Activated T-helper 1 cell treated with anti-CD3 and anti-CD28 coated beads, Interleukin-12 subunit alpha, Interleukin-12 subunit beta, Interleukin-2, Interleukin-4 antibody, amounts not matched to agents 30 ng/mL and 10 ng/mL and 1 ng/mL, durations not matched to agents 14 hours and 24 hours and 36 hours (primary cell): ENCODE results near the gene A1BG. TPM values are rescaled to one million over a fixed set of nuclear protein-coding genes. Genes with fewer than 3 reads are reported as not detected.
"Not testable (repeated sequence)": the region's sequence is repeated elsewhere in the genome, so short reads cannot be mapped to it uniquely, and the experiment has no call there.

Source experiments
- DNase-seq: peaks from one replicate; pipeline ENCODE4 v3.0.0; 2021; ENCODE audit warnings: low spot score
- H3K27ac Mint-ChIP-seq: one replicate; pipeline ENCODE4 v1.8.0; 2021; ENCODE audit warnings: mild to moderate bottlenecking, mixed read lengths
- H3K27me3 Mint-ChIP-seq: one replicate; pipeline ENCODE4 v1.8.0; 2022; ENCODE audit warnings: mild to moderate bottlenecking, moderate library complexity, mixed read lengths; ENCODE audit not compliant: insufficient read depth
- H3K36me3 Mint-ChIP-seq: one replicate; pipeline ENCODE4 v1.8.0; 2021; ENCODE audit warnings: low read depth, mixed read lengths
- H3K4me1 Mint-ChIP-seq: one replicate; pipeline ENCODE4 v1.8.0; 2021; ENCODE audit warnings: low read depth, mixed read lengths
- H3K4me3 Mint-ChIP-seq: one replicate; pipeline ENCODE4 v1.8.0; 2021; ENCODE audit warnings: mild to moderate bottlenecking, moderate library complexity, mixed read lengths
- H3K9me3 Mint-ChIP-seq: one replicate; pipeline ENCODE4 v1.8.0; 2021; ENCODE audit warnings: mixed read lengths
- intact Hi-C: fragments of 100-400 bp; cut with micrococcal nuclease; formaldehyde crosslinking; loops from one replicate; pipeline ENCODE4 v1.15.1; 2024
- total RNA-seq: library from RNA; stranded (reverse); gene quantifications from 2 replicates; pipeline ENCODE4 v1.2.3, GENCODE V29; 2022

The A1BG gene
- total RNA-seq, 1 donor from 2014 or later, result 7.1 TPM

DNA sequence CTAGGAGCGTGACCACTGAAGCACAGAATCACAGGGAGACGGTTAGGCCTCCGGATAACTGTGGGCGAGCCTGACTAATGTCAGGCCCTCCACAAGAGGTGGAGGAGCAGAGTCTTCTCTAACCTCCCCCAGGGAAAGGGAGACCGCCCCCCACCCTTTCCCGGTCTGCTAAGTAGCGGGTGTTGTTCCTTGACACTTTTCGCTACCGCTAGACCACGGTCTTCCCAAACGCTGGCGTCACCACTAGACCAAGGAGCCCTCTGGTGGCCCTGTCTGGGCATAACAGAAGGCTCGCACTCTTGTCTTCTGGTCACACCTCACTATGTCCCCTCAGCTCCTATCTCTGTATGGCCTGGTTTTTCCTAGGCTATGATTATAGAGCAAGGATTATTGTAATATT is 42.6 kb downstream of the A1BG start:
- H3K4me1 Mint-ChIP-seq, result peaks cover 31% of the 10 kb centered on the region
- peaks cover 86% of the 10 kb centered on the region for H3K36me3 Mint-ChIP-seq
- H3K27me3 Mint-ChIP-seq, H3K4me3 Mint-ChIP-seq, H3K9me3 Mint-ChIP-seq, intact Hi-C loops, H3K27ac Mint-ChIP-seq, DNase-seq: not testable (repeated sequence)

DNA sequence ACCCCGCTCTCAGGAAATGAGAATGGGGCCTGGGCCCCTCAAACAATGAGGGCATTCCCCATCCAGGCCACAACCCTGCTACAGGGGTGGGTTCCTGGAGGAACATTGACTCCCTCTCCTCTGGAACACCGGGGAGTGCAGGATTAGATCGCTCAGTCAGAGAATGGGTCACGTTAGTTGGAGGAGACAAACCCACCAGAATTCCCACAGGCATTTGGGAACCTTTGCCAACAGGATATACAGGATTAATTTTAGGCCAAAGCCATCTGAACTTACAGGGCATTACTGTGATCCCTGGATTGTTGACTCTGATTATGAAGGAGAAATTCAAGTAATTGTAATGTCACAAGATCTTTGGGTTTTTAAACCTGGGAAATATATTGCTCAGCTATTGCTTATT is 45.6 kb downstream of the A1BG start:
- H3K27me3 Mint-ChIP-seq, result no peaks in the 10 kb centered on the region
- no peak for DNase-seq
- intact Hi-C loops, result loop anchor here (10.0 kb wide), 2 partner anchors 303 to 1023 kb away; partner anchors contain the start of genes ZNF460 and ZNF606
- H3K4me3 Mint-ChIP-seq, result no peak overlapping the region
- peaks cover 70% of the 10 kb centered on the region for H3K36me3 Mint-ChIP-seq
- peaks cover 4% of the 10 kb centered on the region for H3K9me3 Mint-ChIP-seq
- H3K27ac Mint-ChIP-seq, result no peak overlapping the region
- peaks cover 43% of the 10 kb centered on the region for H3K4me1 Mint-ChIP-seq

DNA sequence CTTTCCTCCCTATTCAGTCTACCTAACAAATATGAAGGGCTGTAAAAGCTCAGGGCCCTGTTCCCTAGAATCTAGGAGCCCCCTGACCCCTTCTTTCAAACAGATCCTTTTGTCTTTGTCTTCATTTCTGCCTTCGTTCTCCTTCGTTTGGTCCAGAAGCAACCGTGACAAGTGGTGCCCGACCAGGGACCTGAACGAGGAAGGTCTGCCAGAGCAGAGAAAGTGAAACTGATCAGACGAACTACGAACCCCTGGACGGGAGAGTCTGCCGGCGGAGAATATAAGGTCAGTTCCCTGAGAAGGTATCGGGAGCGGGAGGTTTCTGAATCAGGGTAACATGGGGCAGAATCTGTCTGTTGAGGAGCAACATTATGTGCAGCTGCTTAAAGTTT is 47.4 kb downstream of the A1BG start:
- Mint-ChIP-seq H3K27me3 (no peaks in the 10 kb centered on the region), H3K4me1 (peaks cover 43% of the 10 kb centered on the region), H3K4me3 (peak overlapping the region; percentile 97), H3K9me3 (peaks cover 8% of the 10 kb centered on the region), H3K36me3 (peaks cover 63% of the 10 kb centered on the region), H3K27ac (peak overlapping the region; percentile 96)
- no peak for DNase-seq
- intact Hi-C loops, result loop anchor here (1.0 to 10.0 kb wide), 19 partner anchors 20 to 1021 kb away; partner anchors contain the start of genes RPS5, ZBTB45, ZNF132 and ZNF274

DNA sequence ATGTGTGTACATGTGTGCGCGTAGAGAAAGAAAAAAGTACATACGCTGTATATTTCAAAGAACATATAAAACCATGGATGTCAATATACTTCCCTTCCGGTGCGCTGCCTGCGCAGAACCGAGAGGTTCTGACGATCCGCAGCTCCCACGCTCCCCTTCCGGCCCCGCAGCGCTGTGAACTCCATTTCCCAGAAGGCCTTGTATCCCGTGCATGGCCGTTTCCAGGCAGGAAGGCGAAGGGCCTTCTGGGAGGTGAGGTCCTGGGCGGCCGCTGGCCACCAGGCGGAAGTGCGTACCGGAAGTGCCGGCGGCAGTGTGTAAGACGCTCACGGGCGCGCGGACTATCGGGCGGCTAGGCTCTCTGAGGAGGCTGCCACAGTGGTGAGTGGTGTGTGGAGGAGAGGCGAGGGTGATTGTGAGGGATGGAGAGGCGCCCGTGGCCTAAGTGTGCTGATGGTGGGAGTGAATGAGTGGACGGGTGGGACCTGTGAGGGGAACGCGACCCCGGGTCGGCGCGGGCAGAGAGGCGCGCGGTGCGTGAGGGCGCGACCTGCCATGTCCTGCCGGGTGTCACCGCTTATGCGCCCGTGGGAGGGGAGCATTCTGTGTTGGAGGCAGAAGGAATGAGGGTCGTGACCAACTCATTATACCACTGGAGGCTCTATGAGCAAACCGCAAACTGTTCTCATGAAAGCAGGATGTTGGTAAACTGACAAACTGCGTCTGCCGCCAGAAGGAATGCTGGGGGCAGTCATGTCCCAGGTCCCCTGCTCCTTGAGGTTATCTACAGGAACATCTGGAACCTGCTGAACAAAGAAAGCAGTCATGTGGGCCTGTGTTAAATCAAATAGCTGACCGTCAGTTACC is 48.0 kb downstream of the A1BG start, which contains the start of gene ERVK3-1:
Gene ERVK3-1, plus strand, starts transcription at position 313 of the 867 bp plus-strand sequence. CDS start 6,792 bp downstream, outside the sequence.
- peaks cover 62% of the 10 kb centered on the region for H3K36me3 Mint-ChIP-seq
- H3K27me3 Mint-ChIP-seq, result no peaks in the 10 kb centered on the region
- H3K27ac Mint-ChIP-seq, result peak within 1 kb of the TSS; percentile 96
- peaks cover 11% of the 10 kb centered on the region for H3K9me3 Mint-ChIP-seq
- H3K4me1 Mint-ChIP-seq, result peaks cover 43% of the 10 kb centered on the region
- peak; percentile 95 for DNase-seq
- peak within 1 kb of the TSS; percentile 97 for H3K4me3 Mint-ChIP-seq
- intact Hi-C loops, result loop anchor here (1.0 to 10.0 kb wide), 19 partner anchors 21 to 1020 kb away; partner anchors contain the start of genes RPS5, ZBTB45, ZNF132 and ZNF274

DNA sequence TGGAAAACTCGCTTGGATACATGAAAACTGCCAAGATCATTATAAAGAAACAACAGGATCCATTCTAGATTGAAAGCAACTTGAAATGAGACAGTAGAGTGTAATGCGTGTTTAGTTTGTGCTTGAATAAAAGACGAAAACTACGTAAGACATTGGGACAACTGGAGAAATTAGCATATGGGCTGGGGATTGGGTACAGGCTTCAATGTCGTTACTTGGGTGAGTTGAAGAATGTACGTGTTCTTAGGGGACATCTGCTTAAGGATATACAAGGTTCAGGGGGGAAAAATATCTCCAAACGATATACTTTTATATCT is 48.6 kb downstream of the A1BG start:
- Mint-ChIP-seq H3K36me3 (peaks cover 62% of the 10 kb centered on the region), H3K27me3 (no peaks in the 10 kb centered on the region), H3K9me3 (peaks cover 17% of the 10 kb centered on the region), H3K4me3 (peak overlapping the region; percentile 97), H3K27ac (peak overlapping the region; percentile 96), H3K4me1 (peaks cover 43% of the 10 kb centered on the region)
- no peak for DNase-seq
- intact Hi-C loops, result loop anchor here (1.0 to 10.0 kb wide), 19 partner anchors 22 to 1020 kb away; partner anchors contain the start of genes RPS5, ZBTB45, ZNF132 and ZNF274

DNA sequence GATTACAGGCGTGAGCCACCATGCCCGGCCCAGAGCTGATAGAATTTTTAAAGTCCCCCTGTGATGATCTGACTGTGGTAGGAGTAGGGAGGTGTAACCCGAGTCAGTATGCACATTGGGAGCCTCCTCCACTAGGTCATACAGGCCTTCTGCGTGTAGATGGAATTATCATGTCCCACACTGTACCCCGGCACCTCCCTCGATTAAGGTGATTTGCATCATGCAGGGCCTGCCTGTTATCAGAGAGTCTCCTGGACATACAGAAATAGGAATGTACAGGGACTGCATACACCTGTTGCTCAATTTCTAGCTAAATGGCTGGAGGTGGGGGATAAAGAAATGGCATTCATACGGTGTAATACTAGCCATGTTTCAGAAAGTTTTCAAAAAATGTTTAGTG is 49.0 kb downstream of the A1BG start:
- DNase-seq, result no peak
- Mint-ChIP-seq H3K9me3 (peaks cover 18% of the 10 kb centered on the region), H3K4me3 (peak overlapping the region; percentile 97), H3K36me3 (peaks cover 60% of the 10 kb centered on the region), H3K27ac (peak overlapping the region; percentile 96), H3K27me3 (no peaks in the 10 kb centered on the region), H3K4me1 (peaks cover 40% of the 10 kb centered on the region)
- intact Hi-C loops, result loop anchor here (2.0 to 10.0 kb wide), 3 partner anchors 163 to 1019 kb away; partner anchors contain the start of genes ZNF324, ZNF460 and ZNF606

DNA sequence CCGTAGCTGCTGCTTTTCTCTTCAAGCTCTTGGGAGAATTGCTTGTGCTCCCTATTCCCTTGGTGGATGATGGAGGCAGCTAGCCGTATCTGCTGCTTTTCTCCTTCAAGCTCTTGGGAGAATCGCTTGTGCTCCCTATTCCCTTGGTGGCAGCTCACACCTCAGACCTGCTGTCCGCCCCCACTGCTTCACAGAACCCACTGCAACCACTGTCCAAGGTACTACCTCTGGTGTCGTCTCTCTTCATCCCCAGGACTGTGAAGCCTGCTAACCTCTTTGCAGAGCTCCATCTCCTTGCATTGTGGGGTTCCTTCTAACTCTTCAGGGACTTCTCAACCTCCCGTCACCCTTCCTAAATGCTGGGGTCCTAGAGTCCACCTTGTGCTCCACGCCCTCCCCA is 52.7 kb downstream of the A1BG start:
- Mint-ChIP-seq H3K4me3 (no peak overlapping the region), H3K9me3 (peaks cover 25% of the 10 kb centered on the region), H3K36me3 (peaks cover 51% of the 10 kb centered on the region), H3K27ac (no peak overlapping the region), H3K27me3 (no peaks in the 10 kb centered on the region), H3K4me1 (peaks cover 12% of the 10 kb centered on the region)
- DNase-seq, result no peak
- intact Hi-C loops, result loop anchor here (10.0 kb wide), 2 partner anchors 296 to 1016 kb away; partner anchors contain the start of genes ZNF460 and ZNF606

DNA sequence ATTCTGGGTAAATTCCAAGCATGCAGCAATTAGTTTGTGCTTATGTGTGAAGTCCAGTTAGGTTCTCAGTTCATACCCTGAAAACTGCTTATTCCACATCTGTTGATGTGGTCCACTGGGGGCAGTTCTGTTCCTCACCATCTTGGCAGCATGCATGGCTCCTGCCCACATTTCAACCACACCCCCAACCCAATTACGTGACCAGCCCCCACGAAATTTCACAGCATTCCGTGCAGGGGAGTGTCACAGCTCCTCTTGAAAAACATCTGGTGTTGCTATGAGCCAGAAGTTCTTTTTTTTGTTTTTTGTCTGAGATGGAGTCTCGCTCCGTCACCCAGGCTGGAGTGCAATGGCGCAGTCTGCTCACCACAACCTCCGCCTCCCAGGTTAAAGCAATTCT is 57.2 kb downstream of the A1BG start:
- H3K4me1 Mint-ChIP-seq, result no peaks in the 10 kb centered on the region
- H3K4me3 Mint-ChIP-seq, result no peak overlapping the region
- no peaks in the 10 kb centered on the region for H3K27me3 Mint-ChIP-seq
- DNase-seq, result no peak
- no peak overlapping the region for H3K27ac Mint-ChIP-seq
- intact Hi-C loops, result no loop called here
- H3K9me3 Mint-ChIP-seq, result peaks cover 58% of the 10 kb centered on the region
- peaks cover 78% of the 10 kb centered on the region for H3K36me3 Mint-ChIP-seq

Other genes with a start within 250 kb of the A1BG start
- 1.6 and 1.9 TPM in 2 replicates for gene ZNF329, start 202.7 kb downstream of the A1BG start, total RNA-seq
- 18.2 and 21.2 TPM in 2 replicates for gene ZNF274, start 170.4 kb downstream of the A1BG start, total RNA-seq
- 51.8 and 56.1 TPM in 2 replicates for gene ZNF544, start 124.6 kb downstream of the A1BG start, total RNA-seq
- 4.0 and 4.4 TPM in 2 replicates for gene ZNF8, start 74.5 kb downstream of the A1BG start, total RNA-seq
- 87.1 and 96.7 TPM in 2 replicates for gene ERVK3-1, start 48.1 kb downstream of the A1BG start, total RNA-seq
- gene ZSCAN22, start 26.5 kb downstream of the A1BG start, total RNA-seq, result 4.7 and 4.8 TPM in 2 replicates
- gene ZNF497, start 9.3 kb upstream of the A1BG start, total RNA-seq, result 0.76 and 0.93 TPM in 2 replicates
- 0.86 and 1.4 TPM in 2 replicates for gene ZNF837, start 27.5 kb upstream of the A1BG start, total RNA-seq
- gene RPS5, start 33.8 kb upstream of the A1BG start, total RNA-seq, result 1,157 and 1,161 TPM in 2 replicates
- 0.65 and 1.6 TPM in 2 replicates for gene RNF225, start 42.2 kb upstream of the A1BG start, total RNA-seq
- gene ZNF584, start 55.2 kb upstream of the A1BG start, total RNA-seq, result 17.8 and 20.6 TPM in 2 replicates
- 3.4 and 3.5 TPM in 2 replicates for gene ZNF132, start 86.7 kb upstream of the A1BG start, total RNA-seq
- 14.3 and 15.1 TPM in 2 replicates for gene ZNF324B, start 98.1 kb upstream of the A1BG start, total RNA-seq
- gene ZNF324, start 113.6 kb upstream of the A1BG start, total RNA-seq, result 12.8 and 15.5 TPM in 2 replicates
- gene ZNF446, start 122.9 kb upstream of the A1BG start, total RNA-seq, result 6.6 and 6.7 TPM in 2 replicates
- 23.3 and 24.7 TPM in 2 replicates for gene SLC27A5, start 158.5 kb upstream of the A1BG start, total RNA-seq
- gene ZBTB45, start 166.3 kb upstream of the A1BG start, total RNA-seq, result 15.9 and 17.4 TPM in 2 replicates
- gene TRIM28, start 190.6 kb upstream of the A1BG start, total RNA-seq, result 664 and 687 TPM in 2 replicates
- gene CHMP2A, start 201.6 kb upstream of the A1BG start, total RNA-seq, result 109 and 114 TPM in 2 replicates
- 147 and 164 TPM in 2 replicates for gene UBE2M, start 205.1 kb upstream of the A1BG start, total RNA-seq
- 19.6 and 21.6 TPM in 2 replicates for gene MZF1, start 219.8 kb upstream of the A1BG start, total RNA-seq